Tibial nerve (tissue), 3 donors: ENCODE data around the gene TULP4.
"Not testable (repeated sequence)": the region's sequence is repeated elsewhere in the genome, so short reads cannot be mapped to it uniquely, and the experiment has no call there.

Source experiments
- POLR2A ChIP-seq, 2 donors: fragments of 450-650 bp; IDR thresholded peaks; one replicate each; pipeline ENCODE4 v1.6.1; 2017; ENCODE audit warnings: antibody characterized with exemption in 2 of 2, mild to moderate bottlenecking in 2 of 2, moderate library complexity in 2 of 2
- TF ChIP-seq, protein P1 (sequence below), 5 experiments: fragments of 200-600 bp in 3 of 5; fragments of 450-650 bp in 2 of 5; sonication (generic) in 3 of 5; IDR thresholded peaks; one replicate each; pipeline ENCODE4 v1.5.1; 2016 to 2019; ENCODE audit warnings: antibody characterized with exemption in 5 of 5, mild to moderate bottlenecking in 3 of 5, moderate library complexity in 2 of 5

- TF ChIP-seq, protein P1, sequence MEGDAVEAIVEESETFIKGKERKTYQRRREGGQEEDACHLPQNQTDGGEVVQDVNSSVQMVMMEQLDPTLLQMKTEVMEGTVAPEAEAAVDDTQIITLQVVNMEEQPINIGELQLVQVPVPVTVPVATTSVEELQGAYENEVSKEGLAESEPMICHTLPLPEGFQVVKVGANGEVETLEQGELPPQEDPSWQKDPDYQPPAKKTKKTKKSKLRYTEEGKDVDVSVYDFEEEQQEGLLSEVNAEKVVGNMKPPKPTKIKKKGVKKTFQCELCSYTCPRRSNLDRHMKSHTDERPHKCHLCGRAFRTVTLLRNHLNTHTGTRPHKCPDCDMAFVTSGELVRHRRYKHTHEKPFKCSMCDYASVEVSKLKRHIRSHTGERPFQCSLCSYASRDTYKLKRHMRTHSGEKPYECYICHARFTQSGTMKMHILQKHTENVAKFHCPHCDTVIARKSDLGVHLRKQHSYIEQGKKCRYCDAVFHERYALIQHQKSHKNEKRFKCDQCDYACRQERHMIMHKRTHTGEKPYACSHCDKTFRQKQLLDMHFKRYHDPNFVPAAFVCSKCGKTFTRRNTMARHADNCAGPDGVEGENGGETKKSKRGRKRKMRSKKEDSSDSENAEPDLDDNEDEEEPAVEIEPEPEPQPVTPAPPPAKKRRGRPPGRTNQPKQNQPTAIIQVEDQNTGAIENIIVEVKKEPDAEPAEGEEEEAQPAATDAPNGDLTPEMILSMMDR (IDR thresholded peaks at IDR 0.05), result not testable (repeated sequence)
- not testable (repeated sequence) for TF ChIP-seq POLR2A (IDR thresholded peaks at IDR 0.05)
Measured at GRCh38 chr6:158520975-158521374, 208.7 kb downstream of the TULP4 start.
